NCI-H82 treated with DMSO at 0.1 percent for 48 hours (cell line): ENCODE results near the gene RBM20.

ENCODE experiments used
- DNase-seq: peaks from one replicate; lab custom pipeline; 2025; ENCODE audit not compliant: unreplicated experiment; lab: John Stamatoyannopoulos, UW

The RBM20 gene

GRCh38 chr10:110827875-110828274, 183.7 kb downstream of the RBM20 start:
- DNase-seq, result no peak

- DNase-seq, result no peak
Observed at GRCh38 chr10:110828525-110828924, 184.4 kb downstream of the RBM20 start.

GRCh38 chr10:110829721-110830410, 185.7 kb downstream of the RBM20 start:
- no peak for DNase-seq

GRCh38 chr10:110833234-110833940, 189.3 kb downstream of the RBM20 start:
- DNase-seq, result no peak

GRCh38 chr10:110833941-110834628, 189.9 kb downstream of the RBM20 start:
- DNase-seq, result no peak

GRCh38 chr10:110834629-110835301, 190.6 kb downstream of the RBM20 start:
- no peak for DNase-seq

- DNase-seq, result no peak
Observed at GRCh38 chr10:110835841-110836240, 191.7 kb downstream of the RBM20 start.

- no peak for DNase-seq
Observed at GRCh38 chr10:110836706-110837105, 192.6 kb downstream of the RBM20 start.

GRCh38 chr10:110837418-110838171, 193.5 kb downstream of the RBM20 start:
- DNase-seq, result no peak

GRCh38 chr10:110840225-110840922, 196.2 kb downstream of the RBM20 start:
- no peak for DNase-seq

- no peak for DNase-seq
Observed at GRCh38 chr10:110840923-110841428, 196.8 kb downstream of the RBM20 start.

GRCh38 chr10:110841767-110842267, 197.7 kb downstream of the RBM20 start:
- DNase-seq, result no peak

GRCh38 chr10:110842326-110842904, 198.3 kb downstream of the RBM20 start:
- no peak for DNase-seq

- no peak for DNase-seq
Observed at GRCh38 chr10:110843031-110843430, 198.9 kb downstream of the RBM20 start.

- no peak for DNase-seq
Observed at GRCh38 chr10:110843796-110844616, 199.9 kb downstream of the RBM20 start.

- no peak for DNase-seq
Observed at GRCh38 chr10:110844617-110844881, 200.4 kb downstream of the RBM20 start.

GRCh38 chr10:110845192-110845755, 201.1 kb downstream of the RBM20 start:
- DNase-seq, result no peak
